ENCODE data around the gene MYRF. TPM values are rescaled to one million over a fixed set of nuclear protein-coding genes. Genes with fewer than 3 reads are reported as not detected.

MYRF gene
- total RNA-seq, 2 experiments from 2014 or later = 0.19 to 1.1 TPM

DNA sequence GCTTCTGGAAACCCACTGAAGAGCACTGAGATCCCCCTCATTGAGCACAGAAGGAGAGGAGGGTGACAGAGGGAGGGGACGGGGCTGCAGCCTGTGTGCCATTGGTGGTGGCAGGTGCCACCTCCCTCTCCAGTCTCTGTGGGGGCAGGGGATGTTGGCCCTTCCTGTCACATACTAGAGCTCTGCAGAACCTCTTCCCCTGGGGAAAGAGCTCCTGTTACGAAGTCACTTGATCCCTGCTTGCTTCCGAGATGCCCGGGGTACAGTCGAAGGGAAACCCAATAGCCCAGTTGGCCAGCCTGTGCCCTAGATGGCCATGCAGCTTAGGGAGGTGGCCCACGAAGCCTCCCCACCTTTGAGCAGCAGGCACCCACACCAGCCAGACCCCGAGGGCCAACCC lies 42.9 kb upstream of the MYRF start:
- Histone ChIP-seq H3K4me3 (ENCODE audit: low read depth, low read length, poor library complexity, severe bottlenecking) (no peak overlapping the region), H3K4me1 (ENCODE audit: insufficient read depth, low read length, poor library complexity, severe bottlenecking) (no peaks in the 10 kb centered on the region), H3K9me2 (ENCODE audit: insufficient read depth, low read length) (no peaks in the 10 kb centered on the region), H3K9me3 (ENCODE audit: low read length) (no peaks in the 10 kb centered on the region), H2AFZ (ENCODE audit: low read length) (no peak overlapping the region), H3K4me2 (ENCODE audit: low read length) (no peak overlapping the region), H3K79me2 (ENCODE audit: insufficient read depth, low read depth, low read length) (no peaks in the 10 kb centered on the region), H4K20me1 (ENCODE audit: insufficient read depth, low read length) (no peaks in the 10 kb centered on the region), H3K27ac (ENCODE audit: low read depth, low read length, poor library complexity, severe bottlenecking) (no peak overlapping the region), H3K36me3 (ENCODE audit: insufficient read depth, low read length) (no peaks in the 10 kb centered on the region)
- BruUV-seq (replicated peaks) = no TSS peak
- ChIA-PET POLR2A (no interaction called here), CTCF (ENCODE audit: unreplicated experiment) (no interaction called here)
- intact Hi-C loops (cut with micrococcal nuclease; ENCODE audit: unreplicated experiment) = no loop called here
- TF ChIP-seq, protein P1, sequence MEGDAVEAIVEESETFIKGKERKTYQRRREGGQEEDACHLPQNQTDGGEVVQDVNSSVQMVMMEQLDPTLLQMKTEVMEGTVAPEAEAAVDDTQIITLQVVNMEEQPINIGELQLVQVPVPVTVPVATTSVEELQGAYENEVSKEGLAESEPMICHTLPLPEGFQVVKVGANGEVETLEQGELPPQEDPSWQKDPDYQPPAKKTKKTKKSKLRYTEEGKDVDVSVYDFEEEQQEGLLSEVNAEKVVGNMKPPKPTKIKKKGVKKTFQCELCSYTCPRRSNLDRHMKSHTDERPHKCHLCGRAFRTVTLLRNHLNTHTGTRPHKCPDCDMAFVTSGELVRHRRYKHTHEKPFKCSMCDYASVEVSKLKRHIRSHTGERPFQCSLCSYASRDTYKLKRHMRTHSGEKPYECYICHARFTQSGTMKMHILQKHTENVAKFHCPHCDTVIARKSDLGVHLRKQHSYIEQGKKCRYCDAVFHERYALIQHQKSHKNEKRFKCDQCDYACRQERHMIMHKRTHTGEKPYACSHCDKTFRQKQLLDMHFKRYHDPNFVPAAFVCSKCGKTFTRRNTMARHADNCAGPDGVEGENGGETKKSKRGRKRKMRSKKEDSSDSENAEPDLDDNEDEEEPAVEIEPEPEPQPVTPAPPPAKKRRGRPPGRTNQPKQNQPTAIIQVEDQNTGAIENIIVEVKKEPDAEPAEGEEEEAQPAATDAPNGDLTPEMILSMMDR (conservative IDR thresholded peaks at IDR 0.05; ENCODE audit: low read length) = no peak
- TF ChIP-seq EZH2phosphoT487 (IDR thresholded peaks at IDR 0.05; ENCODE audit: borderline replicate concordance, low read depth, low read length) = no peak
- no peak for DNase-seq (ENCODE audit: low spot score)

DNA sequence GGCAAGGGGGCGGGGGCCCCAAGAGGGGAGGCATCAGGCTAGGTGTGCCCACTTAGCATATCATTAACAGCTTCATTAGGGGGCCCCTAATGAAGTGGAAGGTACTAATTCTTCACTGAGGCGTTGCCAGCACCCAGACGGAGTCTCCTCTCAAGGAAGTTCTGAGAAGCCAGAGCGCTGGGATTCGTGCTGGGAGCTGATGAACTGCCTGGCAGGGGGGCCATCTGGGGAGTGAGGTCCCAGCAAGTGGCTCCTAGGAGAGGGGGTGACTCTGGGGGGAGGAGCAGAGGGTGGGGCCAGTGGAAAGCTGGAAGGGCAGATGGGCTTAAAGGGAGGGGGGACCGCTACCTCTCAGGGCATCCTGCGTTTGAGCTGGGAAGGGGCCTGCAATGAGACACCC lies 42.4 kb upstream of the MYRF start:
- Histone ChIP-seq H2AFZ (ENCODE audit: low read length) (no peak overlapping the region), H4K20me1 (ENCODE audit: insufficient read depth, low read length) (no peaks in the 10 kb centered on the region), H3K4me1 (ENCODE audit: insufficient read depth, low read length, poor library complexity, severe bottlenecking) (no peaks in the 10 kb centered on the region), H3K79me2 (ENCODE audit: insufficient read depth, low read depth, low read length) (no peaks in the 10 kb centered on the region), H3K27ac (ENCODE audit: low read depth, low read length, poor library complexity, severe bottlenecking) (no peak overlapping the region), H3K4me2 (ENCODE audit: low read length) (no peak overlapping the region), H3K9me3 (ENCODE audit: low read length) (no peaks in the 10 kb centered on the region), H3K9me2 (ENCODE audit: insufficient read depth, low read length) (no peaks in the 10 kb centered on the region), H3K36me3 (ENCODE audit: insufficient read depth, low read length) (no peaks in the 10 kb centered on the region), H3K4me3 (ENCODE audit: low read depth, low read length, poor library complexity, severe bottlenecking) (no peak overlapping the region)
- TF ChIP-seq EZH2phosphoT487 (IDR thresholded peaks at IDR 0.05; ENCODE audit: borderline replicate concordance, low read depth, low read length) = no peak
- TF ChIP-seq, protein P1 (conservative IDR thresholded peaks at IDR 0.05; ENCODE audit: low read length) = no peak
- BruUV-seq (replicated peaks) = no TSS peak
- CTCF ChIA-PET (ENCODE audit: unreplicated experiment) = no interaction called here
- POLR2A ChIA-PET = no interaction called here
- DNase-seq (ENCODE audit: low spot score) = no peak
- intact Hi-C loops (cut with micrococcal nuclease; ENCODE audit: unreplicated experiment) = no loop called here

DNA sequence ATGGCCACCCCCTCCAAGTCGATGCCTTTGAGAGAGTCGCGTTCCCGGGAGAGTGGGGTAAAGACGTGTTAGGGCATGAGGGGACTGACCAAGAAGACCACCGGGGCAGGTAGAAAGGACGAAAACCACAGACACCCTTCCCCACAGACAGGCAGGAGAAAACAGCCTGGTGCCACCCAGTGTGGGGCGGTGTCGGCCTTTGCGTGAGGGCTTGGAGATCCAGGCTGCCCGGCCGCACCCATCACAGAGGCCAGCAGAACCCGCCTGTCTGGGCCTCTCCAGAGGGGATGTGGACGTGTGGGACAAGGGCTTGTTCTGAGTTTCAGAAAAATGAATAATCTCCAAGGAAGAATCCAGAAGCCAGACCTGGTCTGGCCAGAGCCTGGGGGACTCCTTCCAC lies 41.4 kb upstream of the MYRF start:
- no peak overlapping the region for H2AFZ ChIP-seq (ENCODE audit: low read length)
- ChIA-PET POLR2A (no interaction called here), CTCF (ENCODE audit: unreplicated experiment) (no interaction called here)
- intact Hi-C loops (cut with micrococcal nuclease; ENCODE audit: unreplicated experiment) = no loop called here
- TF ChIP-seq EZH2phosphoT487 (IDR thresholded peaks at IDR 0.05; ENCODE audit: borderline replicate concordance, low read depth, low read length) = no peak
- no peaks in the 10 kb centered on the region for H3K79me2 ChIP-seq (ENCODE audit: insufficient read depth, low read depth, low read length)
- H3K9me2 ChIP-seq (ENCODE audit: insufficient read depth, low read length) = no peaks in the 10 kb centered on the region
- no TSS peak for BruUV-seq (replicated peaks)
- no peak for DNase-seq (ENCODE audit: low spot score)
- no peak overlapping the region for H3K27ac ChIP-seq (ENCODE audit: low read depth, low read length, poor library complexity, severe bottlenecking)
- H4K20me1 ChIP-seq (ENCODE audit: insufficient read depth, low read length) = no peaks in the 10 kb centered on the region
- no peak overlapping the region for H3K4me2 ChIP-seq (ENCODE audit: low read length)
- H3K36me3 ChIP-seq (ENCODE audit: insufficient read depth, low read length) = no peaks in the 10 kb centered on the region
- no peaks in the 10 kb centered on the region for H3K9me3 ChIP-seq (ENCODE audit: low read length)
- H3K4me3 ChIP-seq (ENCODE audit: low read depth, low read length, poor library complexity, severe bottlenecking) = no peak overlapping the region
- H3K4me1 ChIP-seq (ENCODE audit: insufficient read depth, low read length, poor library complexity, severe bottlenecking) = no peaks in the 10 kb centered on the region

Measured in OCI-LY7 (cell line).